Measurements from ENCODE around the gene TAS2R46.

Gene TAS2R46

GRCh38 chr12:11070999-11071398 lies 8.9 kb upstream of the TAS2R46 start:
- Histone ChIP-seq H3K9ac (no peak overlapping the region), H3K36me3 (ENCODE audit: insufficient read depth) (no peaks in the 10 kb centered on the region), H3K4me2 (no peak overlapping the region), H3K4me3 (IDR thresholded peaks at IDR 0.05; ENCODE audit: insufficient read depth, low read depth, low read length) (no peak overlapping the region), H2AFZ (ENCODE audit: low read depth) (no peak overlapping the region), H3K27ac (no peak overlapping the region), H3K27me3 (ENCODE audit: insufficient read depth, low read depth) (no peaks in the 10 kb centered on the region; the same call in 1 of the 2 replicates), H3K79me2 (ENCODE audit: insufficient read depth, low read depth) (0 out of 2 replicates have a peak, but pooled peaks cover 9% of the 10 kb centered on the region), H4K20me1 (ENCODE audit: insufficient read depth) (peaks cover 3% of the 10 kb centered on the region; the same call in 1 of the 2 replicates), H3K4me1 (ENCODE audit: low read depth, poor library complexity, severe bottlenecking) (peaks cover 14% of the 10 kb centered on the region)
- TF ChIP-seq, protein P1, sequence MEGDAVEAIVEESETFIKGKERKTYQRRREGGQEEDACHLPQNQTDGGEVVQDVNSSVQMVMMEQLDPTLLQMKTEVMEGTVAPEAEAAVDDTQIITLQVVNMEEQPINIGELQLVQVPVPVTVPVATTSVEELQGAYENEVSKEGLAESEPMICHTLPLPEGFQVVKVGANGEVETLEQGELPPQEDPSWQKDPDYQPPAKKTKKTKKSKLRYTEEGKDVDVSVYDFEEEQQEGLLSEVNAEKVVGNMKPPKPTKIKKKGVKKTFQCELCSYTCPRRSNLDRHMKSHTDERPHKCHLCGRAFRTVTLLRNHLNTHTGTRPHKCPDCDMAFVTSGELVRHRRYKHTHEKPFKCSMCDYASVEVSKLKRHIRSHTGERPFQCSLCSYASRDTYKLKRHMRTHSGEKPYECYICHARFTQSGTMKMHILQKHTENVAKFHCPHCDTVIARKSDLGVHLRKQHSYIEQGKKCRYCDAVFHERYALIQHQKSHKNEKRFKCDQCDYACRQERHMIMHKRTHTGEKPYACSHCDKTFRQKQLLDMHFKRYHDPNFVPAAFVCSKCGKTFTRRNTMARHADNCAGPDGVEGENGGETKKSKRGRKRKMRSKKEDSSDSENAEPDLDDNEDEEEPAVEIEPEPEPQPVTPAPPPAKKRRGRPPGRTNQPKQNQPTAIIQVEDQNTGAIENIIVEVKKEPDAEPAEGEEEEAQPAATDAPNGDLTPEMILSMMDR (conservative IDR thresholded peaks at IDR 0.05; ENCODE audit: low read depth, low read length), result no peak

- no peak overlapping the region for H3K9ac ChIP-seq
- TF ChIP-seq, protein P1 (conservative IDR thresholded peaks at IDR 0.05; ENCODE audit: low read depth, low read length), result no peak
- H3K4me3 ChIP-seq (IDR thresholded peaks at IDR 0.05; ENCODE audit: insufficient read depth, low read depth, low read length), result no peak overlapping the region
- no peak overlapping the region for H2AFZ ChIP-seq (ENCODE audit: low read depth)
- H4K20me1 ChIP-seq (ENCODE audit: insufficient read depth), result no peaks in the 10 kb centered on the region
- H3K27me3 ChIP-seq (ENCODE audit: insufficient read depth, low read depth), result no peaks in the 10 kb centered on the region; the same call in 1 of the 2 replicates
- no peak overlapping the region for H3K4me2 ChIP-seq
- H3K36me3 ChIP-seq (ENCODE audit: insufficient read depth), result no peaks in the 10 kb centered on the region
- H3K79me2 ChIP-seq (ENCODE audit: insufficient read depth, low read depth), result 0 out of 2 replicates have a peak, but pooled peaks cover 9% of the 10 kb centered on the region
- no peak overlapping the region for H3K27ac ChIP-seq
- H3K4me1 ChIP-seq (ENCODE audit: low read depth, poor library complexity, severe bottlenecking), result peaks cover 3% of the 10 kb centered on the region
These were observed 7.8 kb upstream of the TAS2R46 start for GRCh38 chr12:11069854-11070365.

- Histone ChIP-seq H3K36me3 (ENCODE audit: insufficient read depth) (no peaks in the 10 kb centered on the region), H3K4me3 (IDR thresholded peaks at IDR 0.05; ENCODE audit: insufficient read depth, low read depth, low read length) (no peak overlapping the region), H2AFZ (ENCODE audit: low read depth) (no peak overlapping the region), H3K4me2 (no peak overlapping the region), H3K27ac (no peak overlapping the region), H3K4me1 (ENCODE audit: low read depth, poor library complexity, severe bottlenecking) (no peaks in the 10 kb centered on the region), H3K79me2 (ENCODE audit: insufficient read depth, low read depth) (0 out of 2 replicates have a peak, but pooled peaks cover 9% of the 10 kb centered on the region), H3K27me3 (ENCODE audit: insufficient read depth, low read depth) (no peaks in the 10 kb centered on the region), H3K9ac (no peak overlapping the region), H4K20me1 (ENCODE audit: insufficient read depth) (no peaks in the 10 kb centered on the region)
- TF ChIP-seq, protein P1 (conservative IDR thresholded peaks at IDR 0.05; ENCODE audit: low read depth, low read length), result no peak
These were observed 5.4 kb upstream of the TAS2R46 start for GRCh38 chr12:11067514-11067913.

DNA sequence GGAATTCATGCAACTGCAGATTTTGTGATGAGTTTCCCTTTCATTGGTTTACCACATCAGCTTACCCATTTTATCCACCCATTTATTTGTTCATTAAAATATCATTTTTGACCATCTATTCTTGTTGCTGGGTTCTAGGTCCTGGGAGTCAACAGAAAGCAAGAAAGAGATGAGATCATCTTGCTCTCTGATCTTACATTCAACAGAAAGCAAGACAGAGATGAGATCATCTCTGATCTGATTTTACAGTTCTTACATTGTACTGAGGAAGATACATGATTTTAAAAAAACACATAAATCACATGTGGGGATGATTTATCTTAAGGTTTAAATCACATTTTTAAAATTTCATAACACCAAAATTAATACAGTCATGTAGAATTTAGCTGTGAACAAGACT lies 2.3 kb downstream of the TAS2R46 start:
- Histone ChIP-seq H3K4me1 (ENCODE audit: low read depth, poor library complexity, severe bottlenecking) (no peaks in the 10 kb centered on the region), H3K4me2 (no peak overlapping the region), H3K4me3 (IDR thresholded peaks at IDR 0.05; ENCODE audit: insufficient read depth, low read depth, low read length) (no peak overlapping the region), H3K27me3 (ENCODE audit: insufficient read depth, low read depth) (no peaks in the 10 kb centered on the region), H3K36me3 (ENCODE audit: insufficient read depth) (no peaks in the 10 kb centered on the region), H4K20me1 (ENCODE audit: insufficient read depth) (no peaks in the 10 kb centered on the region), H3K79me2 (ENCODE audit: insufficient read depth, low read depth) (no peaks in the 10 kb centered on the region), H3K9ac (no peak overlapping the region), H2AFZ (ENCODE audit: low read depth) (no peak overlapping the region), H3K27ac (no peak overlapping the region)
- TF ChIP-seq, protein P1 (conservative IDR thresholded peaks at IDR 0.05; ENCODE audit: low read depth, low read length), result no peak
